Superior temporal gyrus (tissue), 1 donor: Measurements from ENCODE around the gene GZMM.

Experiments
- DNase-seq: peaks from one replicate; pipeline ENCODE4 v3.0.0-alpha.2; 2016; ENCODE audit errors: extremely low spot score

Gene GZMM

GRCh38 chr19:535017-535835 lies 8.6 kb upstream of the GZMM start:
- no peak for DNase-seq

DNA sequence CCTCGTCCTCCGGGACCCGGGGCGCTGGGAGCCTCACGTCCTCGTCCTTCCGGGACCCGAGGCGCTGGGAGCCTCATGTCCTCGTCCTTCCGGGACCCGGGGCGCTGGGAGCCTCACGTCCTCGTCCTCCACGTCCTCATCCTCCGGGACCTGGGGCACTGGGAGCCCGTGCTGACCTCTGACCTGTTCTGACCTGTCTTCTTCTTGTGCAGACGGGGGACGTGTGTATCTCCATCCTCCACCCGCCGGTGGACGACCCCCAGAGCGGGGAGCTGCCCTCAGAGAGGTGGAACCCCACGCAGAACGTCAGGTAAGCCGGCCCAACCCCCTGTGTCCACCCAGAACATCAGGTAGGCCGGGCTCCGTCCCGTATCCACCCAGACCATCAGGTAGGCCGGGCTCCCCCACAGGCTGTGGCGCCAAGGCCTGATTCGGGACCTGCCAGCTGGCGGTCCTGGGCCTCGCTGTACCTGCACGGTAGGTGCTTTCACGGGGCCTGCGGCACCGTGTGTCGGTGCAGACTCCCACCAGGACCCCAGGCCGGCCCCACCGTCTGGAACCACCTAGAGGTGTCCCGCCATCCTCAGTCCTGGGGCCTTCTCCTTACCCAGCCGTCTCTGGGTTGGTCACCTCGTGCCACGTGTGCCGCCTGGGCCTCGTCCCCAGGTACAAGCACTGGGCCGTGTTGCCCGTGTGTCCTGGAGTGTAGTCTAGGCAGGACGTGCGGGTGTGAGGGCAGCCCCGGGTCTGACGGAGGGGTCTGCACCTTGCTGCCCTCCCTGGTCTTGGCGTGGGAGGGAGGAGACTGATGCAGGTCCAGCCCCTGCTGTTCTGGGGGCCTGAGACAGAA lies 7.6 kb upstream of the GZMM start:
- no peak for DNase-seq

- no peak for DNase-seq
Measured at GRCh38 chr19:536881-537404, 6.9 kb upstream of the GZMM start.

DNA sequence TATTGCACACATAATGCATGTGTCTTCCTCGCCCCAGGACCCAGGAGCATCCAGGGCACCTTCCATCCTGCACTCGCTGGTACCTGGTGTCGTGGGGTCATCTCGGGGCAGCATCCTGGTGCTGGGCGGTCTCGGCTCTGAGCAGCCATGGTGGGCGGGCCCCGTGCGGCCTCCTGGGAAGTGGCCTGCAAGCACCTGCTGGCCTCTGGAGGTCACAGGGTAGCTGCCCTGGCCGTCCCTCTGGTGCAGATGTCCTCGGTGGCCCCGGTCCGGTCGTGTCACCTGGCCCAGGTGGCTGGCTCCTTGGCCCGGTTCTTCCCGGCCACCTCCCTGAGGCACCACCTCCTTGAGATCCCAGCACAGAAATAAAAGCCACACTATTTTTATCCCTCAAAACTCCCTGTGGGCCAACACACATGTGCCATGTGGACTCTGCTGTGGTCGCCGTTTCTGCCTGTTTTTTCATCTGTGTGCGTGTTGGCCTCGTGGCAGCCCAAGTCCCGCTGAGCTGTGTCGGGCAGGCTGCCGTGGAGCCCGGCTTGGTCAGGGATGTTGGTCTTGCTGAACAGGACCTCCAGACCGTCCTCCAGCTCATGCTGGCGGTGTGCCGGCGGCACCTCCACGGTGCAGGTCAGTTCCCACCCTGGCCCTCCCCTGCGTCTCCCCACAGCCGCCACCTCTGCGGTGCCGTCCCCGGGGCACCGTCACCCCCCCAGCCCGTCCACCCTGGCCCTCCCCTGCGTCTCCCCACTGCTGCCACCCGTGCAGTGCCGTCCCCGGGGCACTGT lies 5.0 kb upstream of the GZMM start:
- DNase-seq, result no peak

DNA sequence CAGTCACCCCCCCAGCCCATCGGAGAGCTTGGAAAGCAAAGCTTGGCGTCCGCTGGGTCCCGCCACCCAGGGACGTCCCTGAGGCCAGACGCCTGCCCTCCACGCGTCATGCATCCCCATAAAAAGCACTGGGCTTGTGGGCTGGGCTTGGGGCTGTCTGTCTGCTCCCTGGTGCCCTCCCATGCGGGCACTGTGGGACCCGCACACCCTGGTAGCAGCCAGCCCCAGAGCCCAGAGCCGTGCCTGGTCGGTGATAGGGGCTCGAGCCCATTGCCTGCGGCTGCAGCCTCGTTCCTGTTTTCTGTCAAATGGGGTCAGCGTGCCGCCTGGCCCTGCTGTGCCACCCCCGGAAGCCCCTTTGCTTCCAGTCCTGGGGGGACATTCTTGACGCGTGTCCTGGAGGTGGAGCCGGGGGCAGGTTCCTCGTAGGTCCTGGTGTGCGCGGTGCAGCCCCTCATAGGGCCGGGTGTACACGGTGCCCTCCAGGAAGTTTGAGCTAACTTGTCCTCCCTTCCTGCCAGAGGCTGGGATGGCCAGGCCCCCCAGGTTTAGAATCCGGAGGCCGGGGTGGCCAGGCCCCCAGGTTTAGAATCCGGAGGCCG lies 4.3 kb upstream of the GZMM start:
- DNase-seq, result no peak

DNA sequence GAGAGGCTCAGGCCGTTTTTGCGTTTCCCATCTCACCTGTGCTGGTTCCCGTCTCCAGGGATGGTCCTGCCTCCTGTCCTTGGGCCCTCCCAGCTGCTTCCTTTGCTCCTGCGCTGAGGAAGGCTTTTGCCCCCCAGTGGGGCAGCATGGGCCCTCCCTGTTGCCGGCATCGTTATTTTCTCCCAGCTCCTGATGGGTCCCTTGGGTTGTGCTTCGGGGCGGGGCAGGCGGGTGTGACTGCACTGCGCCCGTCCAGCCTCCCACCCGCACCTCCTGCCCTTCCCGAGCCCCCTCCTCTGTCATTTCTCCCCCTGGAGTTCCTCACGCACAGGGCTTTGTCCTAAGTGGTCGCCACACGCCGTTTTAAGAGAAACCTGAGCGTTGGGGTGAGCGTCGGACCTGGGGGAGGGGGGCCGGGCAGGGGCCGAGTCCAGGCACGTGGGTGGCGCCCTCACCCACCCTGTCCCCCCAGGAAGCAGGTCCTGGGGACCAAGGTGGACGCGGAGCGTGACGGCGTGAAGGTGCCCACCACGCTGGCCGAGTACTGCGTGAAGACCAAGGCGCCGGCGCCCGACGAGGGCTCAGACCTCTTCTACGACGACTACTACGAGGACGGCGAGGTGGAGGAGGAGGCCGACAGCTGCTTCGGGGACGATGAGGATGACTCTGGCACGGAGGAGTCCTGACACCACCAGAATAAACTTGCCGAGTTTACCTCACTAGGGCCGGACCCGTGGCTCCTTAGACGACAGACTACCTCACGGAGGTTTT lies 2.8 kb upstream of the GZMM start:
- DNase-seq, result no peak

- no peak for DNase-seq
Measured at GRCh38 chr19:541699-542098, 2.2 kb upstream of the GZMM start.

GRCh38 chr19:542173-542866 lies 1.5 kb upstream of the GZMM start:
- DNase-seq, result no peak

DNA sequence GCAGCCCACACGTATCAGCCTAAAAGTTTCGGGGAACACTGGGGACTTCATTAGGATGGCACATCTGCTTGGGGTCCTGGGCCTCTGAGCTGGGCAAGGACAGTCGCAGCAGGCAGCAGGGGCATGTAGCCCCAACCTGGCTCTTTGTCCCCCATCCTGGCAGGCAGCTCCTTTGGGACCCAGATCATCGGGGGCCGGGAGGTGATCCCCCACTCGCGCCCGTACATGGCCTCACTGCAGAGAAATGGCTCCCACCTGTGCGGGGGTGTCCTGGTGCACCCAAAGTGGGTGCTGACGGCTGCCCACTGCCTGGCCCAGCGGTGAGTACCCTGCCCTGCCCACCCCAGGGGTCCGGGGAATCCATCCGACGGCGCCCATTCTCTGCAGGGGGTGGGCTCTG lies 3.3 kb downstream of the GZMM start:
- DNase-seq, result no peak

GRCh38 chr19:547836-548720 lies 4.2 kb downstream of the GZMM start:
- no peak for DNase-seq

GRCh38 chr19:548886-549830 lies 5.3 kb downstream of the GZMM start:
- no peak for DNase-seq

DNA sequence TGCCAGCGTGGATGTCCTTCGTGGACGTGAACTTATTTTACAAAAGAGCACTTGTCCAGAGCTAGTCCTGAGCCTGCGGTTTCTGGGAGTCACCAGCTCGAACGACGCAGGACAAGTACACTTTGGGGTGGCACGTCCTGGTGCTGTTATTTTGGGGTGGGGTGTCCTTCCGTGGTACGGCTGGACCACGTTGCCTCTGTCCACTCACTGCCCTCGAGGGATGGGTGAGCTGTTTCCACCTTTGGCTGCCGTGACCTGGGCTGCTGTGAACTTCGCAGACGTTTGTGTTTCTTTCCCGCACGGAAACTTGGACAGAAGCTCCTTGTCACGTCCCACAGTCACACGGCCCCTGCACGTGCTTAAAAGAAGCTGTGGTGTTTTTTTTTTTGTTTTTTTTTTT lies 11.0 kb downstream of the GZMM start:
- no peak for DNase-seq

- DNase-seq, result no peak
Measured at GRCh38 chr19:555474-555808, 11.6 kb downstream of the GZMM start.

GRCh38 chr19:556611-557382 lies 12.9 kb downstream of the GZMM start:
- no peak for DNase-seq

GRCh38 chr19:558770-559439 lies 15.1 kb downstream of the GZMM start:
- no peak for DNase-seq

GRCh38 chr19:560121-560520 lies 16.3 kb downstream of the GZMM start:
- DNase-seq, result no peak

DNA sequence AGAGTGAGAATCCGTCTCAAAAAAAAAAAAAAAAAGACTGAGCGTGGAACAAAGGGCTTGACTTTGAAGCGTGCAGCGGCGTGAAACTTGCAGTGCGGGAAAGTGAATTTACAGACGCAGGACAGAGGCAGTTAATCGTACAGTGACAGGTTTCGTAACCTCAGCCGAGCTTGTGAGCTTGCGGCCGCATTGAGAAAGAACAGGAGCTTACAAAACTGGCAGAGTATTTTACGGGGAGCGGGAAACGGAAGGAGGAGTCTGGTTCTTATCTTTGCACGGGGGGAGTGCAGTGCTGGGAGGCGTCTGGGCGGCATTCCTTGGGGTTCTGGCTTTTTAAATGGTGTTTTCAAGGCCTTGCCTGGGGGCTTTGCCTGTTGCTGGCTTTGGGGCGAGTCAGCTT lies 22.6 kb downstream of the GZMM start:
- DNase-seq, result no peak
